Measurements from ENCODE around the gene RPS19BP1.

The RPS19BP1 gene

DNA sequence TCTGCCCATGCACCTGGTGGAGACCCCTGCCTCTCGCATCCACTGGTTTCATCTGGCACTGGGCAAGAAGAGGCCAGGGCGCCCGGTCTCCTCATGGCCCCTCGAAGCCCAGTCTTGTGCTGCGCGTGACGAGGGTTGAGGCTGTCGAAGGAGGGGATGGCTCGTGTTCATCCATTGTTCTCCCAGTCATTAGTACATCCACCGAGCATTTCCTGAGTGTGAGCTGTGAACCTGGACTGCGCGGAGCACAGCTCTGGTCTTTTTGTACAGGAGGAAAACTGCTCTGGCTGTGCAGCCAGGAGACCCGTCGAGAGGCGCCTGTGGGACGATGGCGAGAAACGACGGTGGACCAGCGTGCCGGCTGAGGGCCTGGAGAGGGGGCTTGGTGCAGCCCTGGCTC is 44.8 kb upstream of the RPS19BP1 start:
- no peaks in the 10 kb centered on the region for H3K4me1 ChIP-seq
- H3K9me3 ChIP-seq: no peaks in the 10 kb centered on the region
- intact Hi-C loops (cut with DNase I; ENCODE audit: low total_unique reads): no loop called here
- TF ChIP-seq, protein P1, sequence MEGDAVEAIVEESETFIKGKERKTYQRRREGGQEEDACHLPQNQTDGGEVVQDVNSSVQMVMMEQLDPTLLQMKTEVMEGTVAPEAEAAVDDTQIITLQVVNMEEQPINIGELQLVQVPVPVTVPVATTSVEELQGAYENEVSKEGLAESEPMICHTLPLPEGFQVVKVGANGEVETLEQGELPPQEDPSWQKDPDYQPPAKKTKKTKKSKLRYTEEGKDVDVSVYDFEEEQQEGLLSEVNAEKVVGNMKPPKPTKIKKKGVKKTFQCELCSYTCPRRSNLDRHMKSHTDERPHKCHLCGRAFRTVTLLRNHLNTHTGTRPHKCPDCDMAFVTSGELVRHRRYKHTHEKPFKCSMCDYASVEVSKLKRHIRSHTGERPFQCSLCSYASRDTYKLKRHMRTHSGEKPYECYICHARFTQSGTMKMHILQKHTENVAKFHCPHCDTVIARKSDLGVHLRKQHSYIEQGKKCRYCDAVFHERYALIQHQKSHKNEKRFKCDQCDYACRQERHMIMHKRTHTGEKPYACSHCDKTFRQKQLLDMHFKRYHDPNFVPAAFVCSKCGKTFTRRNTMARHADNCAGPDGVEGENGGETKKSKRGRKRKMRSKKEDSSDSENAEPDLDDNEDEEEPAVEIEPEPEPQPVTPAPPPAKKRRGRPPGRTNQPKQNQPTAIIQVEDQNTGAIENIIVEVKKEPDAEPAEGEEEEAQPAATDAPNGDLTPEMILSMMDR (IDR thresholded peaks at IDR 0.05): no peak
- DNase-seq: no peak
- H3K36me3 ChIP-seq: no peaks in the 10 kb centered on the region
- no peak overlapping the region for H3K4me3 ChIP-seq
- H3K27me3 ChIP-seq: peaks cover 0 to 41% of the 10 kb centered on the region in 2 donors
- H3K27ac ChIP-seq: no peak overlapping the region

DNA sequence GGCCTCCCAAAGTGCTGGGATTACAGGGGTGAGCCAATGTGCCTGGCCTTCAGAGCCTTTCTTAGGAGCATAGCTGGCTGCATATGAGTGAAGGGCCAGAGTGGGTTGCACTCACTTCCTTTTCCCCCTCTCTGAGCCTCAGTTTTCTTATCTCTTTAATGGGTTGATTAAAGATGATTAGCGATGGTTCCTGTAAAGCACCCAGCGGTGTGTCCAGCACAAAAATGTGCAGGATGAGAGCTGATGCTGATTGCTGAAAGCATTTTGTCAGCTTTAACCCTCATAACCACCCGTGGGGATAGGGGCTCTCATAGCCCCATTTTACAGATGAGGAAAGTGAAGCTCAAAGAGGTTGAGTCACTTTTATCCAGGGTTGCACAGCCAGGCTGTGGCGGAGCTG is 43.5 kb upstream of the RPS19BP1 start:
- TF ChIP-seq, protein P1 (IDR thresholded peaks at IDR 0.05): no peak
- peaks cover 0 to 42% of the 10 kb centered on the region in 2 donors for H3K27me3 ChIP-seq
- intact Hi-C loops (cut with DNase I; ENCODE audit: low total_unique reads): no loop called here
- no peak overlapping the region for H3K27ac ChIP-seq
- no peak for DNase-seq
- no peak overlapping the region for H3K4me3 ChIP-seq
- H3K36me3 ChIP-seq: no peaks in the 10 kb centered on the region
- H3K4me1 ChIP-seq: no peaks in the 10 kb centered on the region
- no peaks in the 10 kb centered on the region for H3K9me3 ChIP-seq

DNA sequence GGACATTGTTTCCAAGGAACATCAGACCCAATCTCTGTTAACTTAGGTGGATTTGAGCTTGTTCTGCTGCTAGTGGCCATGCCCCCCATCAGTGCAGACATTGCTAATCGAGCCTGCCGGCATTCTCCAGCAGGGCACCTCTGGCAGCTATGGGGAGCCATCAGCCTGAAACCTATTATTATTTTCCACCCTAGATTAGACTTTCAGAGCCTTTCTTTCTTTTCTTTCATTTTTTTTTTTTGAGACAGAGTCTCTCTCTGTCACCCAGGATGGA is 42.9 kb upstream of the RPS19BP1 start:
- no peaks in the 10 kb centered on the region for H3K9me3 ChIP-seq
- no peaks in the 10 kb centered on the region for H3K4me1 ChIP-seq
- no peak overlapping the region for H3K4me3 ChIP-seq
- no peak overlapping the region for H3K27ac ChIP-seq
- H3K27me3 ChIP-seq: peaks cover 0 to 40% of the 10 kb centered on the region in 2 donors
- intact Hi-C loops (cut with DNase I; ENCODE audit: low total_unique reads): no loop called here
- TF ChIP-seq, protein P1 (IDR thresholded peaks at IDR 0.05): no peak
- H3K36me3 ChIP-seq: no peaks in the 10 kb centered on the region
- no peak for DNase-seq

DNA sequence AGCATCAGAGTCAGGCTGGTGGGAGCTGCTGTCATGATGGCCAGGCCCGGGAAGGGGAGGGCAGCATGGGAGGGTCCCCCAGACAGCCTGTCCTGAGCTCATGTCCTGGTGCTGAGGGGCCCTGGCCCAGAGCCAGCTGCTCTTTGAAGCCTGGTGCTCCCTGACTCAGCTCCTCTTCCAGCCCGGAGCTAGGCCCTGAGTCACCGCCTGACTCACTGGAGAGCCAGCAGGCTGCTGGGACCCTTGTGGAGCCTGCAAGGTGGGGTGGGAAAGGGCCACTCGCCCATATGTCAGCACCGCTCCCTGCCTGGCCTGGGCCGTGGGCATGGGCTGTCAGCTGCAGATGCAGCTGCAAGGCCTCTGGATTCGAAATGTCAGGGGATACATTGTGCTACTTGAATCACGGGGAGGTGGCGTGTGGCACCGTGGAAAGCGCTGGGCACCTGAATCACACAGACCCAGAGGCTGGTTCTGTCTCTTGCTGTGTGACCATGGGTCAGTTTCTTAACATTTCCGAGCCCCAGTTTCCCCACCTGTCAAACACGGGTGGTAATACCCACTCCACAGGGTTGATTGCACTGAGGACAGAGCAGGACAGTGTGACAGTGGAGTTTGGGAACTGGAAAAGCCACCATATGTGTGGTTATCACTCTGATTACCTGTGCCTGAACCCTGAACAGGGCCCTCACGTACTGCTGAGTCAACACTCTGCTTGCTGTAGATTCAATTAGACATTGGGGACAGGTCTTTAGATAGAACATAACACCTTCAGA is 42.4 kb upstream of the RPS19BP1 start:
- Histone ChIP-seq H3K27me3 (peaks cover 0 to 37% of the 10 kb centered on the region in 2 donors), H3K4me3 (no peak overlapping the region), H3K9me3 (no peaks in the 10 kb centered on the region), H3K4me1 (no peaks in the 10 kb centered on the region), H3K36me3 (no peaks in the 10 kb centered on the region), H3K27ac (no peak overlapping the region)
- DNase-seq: no peak
- intact Hi-C loops (cut with DNase I; ENCODE audit: low total_unique reads): no loop called here
- TF ChIP-seq, protein P1 (IDR thresholded peaks at IDR 0.05): no peak

DNA sequence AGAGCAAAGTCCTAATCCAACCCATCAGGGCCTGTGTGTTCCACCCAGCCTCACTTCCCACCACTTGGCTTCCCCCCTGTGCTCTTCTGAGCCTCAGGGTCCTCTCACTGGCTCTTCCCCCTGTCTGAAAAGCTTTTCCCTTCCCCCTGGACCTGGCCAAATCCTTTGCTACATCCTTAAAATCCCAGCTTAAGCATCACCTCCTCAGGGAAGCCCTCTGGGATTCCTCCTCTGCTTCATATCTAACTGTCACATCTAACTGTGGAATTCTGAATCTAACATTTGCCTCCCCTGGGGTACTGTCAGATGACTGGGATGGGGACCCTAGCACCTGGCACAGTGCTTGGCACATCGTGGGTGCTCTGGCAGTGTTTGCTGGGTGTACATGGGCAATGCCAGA is 39.0 kb upstream of the RPS19BP1 start:
- Histone ChIP-seq H3K4me1 (no peaks in the 10 kb centered on the region), H3K27me3 (peaks cover 0 to 32% of the 10 kb centered on the region in 2 donors), H3K9me3 (no peaks in the 10 kb centered on the region), H3K27ac (no peak overlapping the region), H3K36me3 (no peaks in the 10 kb centered on the region), H3K4me3 (no peak overlapping the region)
- intact Hi-C loops (cut with DNase I; ENCODE audit: low total_unique reads): no loop called here
- TF ChIP-seq, protein P1 (IDR thresholded peaks at IDR 0.05): no peak
- DNase-seq: no peak

DNA sequence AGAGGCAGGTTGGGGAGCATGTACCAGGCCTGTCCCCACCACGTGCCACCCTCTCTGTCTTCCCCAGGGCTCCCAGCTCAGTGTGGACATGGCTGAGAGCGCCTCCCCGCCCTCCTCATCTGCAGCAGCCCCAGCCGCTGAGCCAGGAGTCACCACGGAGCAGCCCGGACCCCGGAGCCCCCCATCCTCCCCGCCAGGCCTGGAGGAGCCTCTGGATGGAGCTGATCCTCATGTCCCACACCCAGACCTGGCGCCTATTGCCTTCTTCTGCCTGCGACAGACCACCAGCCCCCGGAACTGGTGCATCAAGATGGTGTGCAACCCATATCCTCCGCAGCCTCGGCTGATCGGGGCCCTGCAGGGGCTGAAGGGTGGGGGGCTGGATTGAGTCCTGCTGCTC is 38.1 kb upstream of the RPS19BP1 start, which contains the start of gene CACNA1I:
Gene CACNA1I, plus strand, starts transcription at position 89 of the 400 bp plus-strand sequence. Its CDS starts 0 bp downstream, at position 89.
- Histone ChIP-seq H3K27ac (no peak within 1 kb of the TSS), H3K27me3 (peaks cover 0 to 27% of the 10 kb centered on the region in 2 donors), H3K4me3 (no peak within 1 kb of the TSS), H3K36me3 (no peaks in the 10 kb centered on the region), H3K9me3 (no peaks in the 10 kb centered on the region), H3K4me1 (no peaks in the 10 kb centered on the region)
- intact Hi-C loops (cut with DNase I; ENCODE audit: low total_unique reads): no loop called here
- TF ChIP-seq, protein P1 (IDR thresholded peaks at IDR 0.05): no peak
- DNase-seq: no peak

All from tibial artery (tissue), 4 donors.